Endothelial cell (in vitro differentiated cells): ENCODE results near the gene COL5A1. TPM values are rescaled to one million over a fixed set of nuclear protein-coding genes. Genes with fewer than 3 reads are reported as not detected.

Source experiments
- DNase-seq: peaks from one replicate; pipeline ENCODE4 v3.0.0; 2021; ENCODE audit warnings: low spot score
- H3K27ac Mint-ChIP-seq: one replicate; pipeline ENCODE4 v1.8.0; 2021; ENCODE audit warnings: mixed read lengths, inconsistent platforms; ENCODE audit not compliant: unreplicated experiment
- H3K27me3 Mint-ChIP-seq: one replicate; pipeline ENCODE4 v1.8.0; 2021; ENCODE audit warnings: mild to moderate bottlenecking, moderate library complexity, mixed read lengths, inconsistent platforms; ENCODE audit not compliant: unreplicated experiment
- H3K36me3 Mint-ChIP-seq: one replicate; pipeline ENCODE4 v1.8.0; 2021; ENCODE audit warnings: mild to moderate bottlenecking, low read depth, mixed read lengths, inconsistent platforms; ENCODE audit not compliant: unreplicated experiment
- H3K4me1 Mint-ChIP-seq: one replicate; pipeline ENCODE4 v1.8.0; 2021; ENCODE audit warnings: mild to moderate bottlenecking, mixed read lengths, inconsistent platforms; ENCODE audit not compliant: unreplicated experiment
- H3K4me3 Mint-ChIP-seq: one replicate; pipeline ENCODE4 v1.8.0; 2021; ENCODE audit warnings: mild to moderate bottlenecking, mixed read lengths, inconsistent platforms; ENCODE audit not compliant: unreplicated experiment
- H3K9me3 Mint-ChIP-seq: one replicate; pipeline ENCODE4 v1.8.0; 2021; ENCODE audit warnings: mixed read lengths, inconsistent platforms; ENCODE audit not compliant: unreplicated experiment
- CTCF ChIP-seq: fragments of 200-600 bp; sonication (generic); IDR thresholded peaks from one replicate; pipeline ENCODE4 v1.5.0; 2021; ENCODE audit warnings: antibody characterized with exemption; ENCODE audit not compliant: unreplicated experiment
- total RNA-seq: library from RNA; stranded (reverse); fragmentation: NEBNext Ultra II Directional; extraction: Animal tissue kit (Norgen Biotek cat#: 25700); gene quantifications from one replicate; pipeline ENCODE4 v1.2.1, GENCODE V29; 2021; ENCODE audit not compliant: unreplicated experiment

COL5A1 gene
- total RNA-seq, 1 donor from 2014 or later, result 24.3 TPM

GRCh38 chr9:134692573-134692860 lies 50.9 kb downstream of the COL5A1 start:
- H3K9me3 Mint-ChIP-seq, result no peaks in the 10 kb centered on the region

GRCh38 chr9:134693011-134693410 lies 51.4 kb downstream of the COL5A1 start:
- TF ChIP-seq CTCF, result no peak
- Mint-ChIP-seq H3K4me1 (peaks cover 3% of the 10 kb centered on the region), H3K4me3 (no peak overlapping the region), H3K36me3 (no peaks in the 10 kb centered on the region), H3K27ac (no peak overlapping the region), H3K9me3 (no peaks in the 10 kb centered on the region), H3K27me3 (peaks cover 3% of the 10 kb centered on the region)
- no peak for DNase-seq

More at GRCh38 chr9:134692573-134692860, 50.9 kb downstream of the COL5A1 start:
- DNase-seq, result no peak
- Mint-ChIP-seq H3K27me3 (peaks cover 3% of the 10 kb centered on the region), H3K36me3 (no peaks in the 10 kb centered on the region), H3K4me3 (peak overlapping the region; percentile 21), H3K4me1 (peaks cover 3% of the 10 kb centered on the region), H3K27ac (no peak overlapping the region)
- no peak for TF ChIP-seq CTCF

GRCh38 chr9:134693641-134694367 lies 52.2 kb downstream of the COL5A1 start:
- H3K27me3 Mint-ChIP-seq, result peaks cover 3% of the 10 kb centered on the region
- no peak overlapping the region for H3K27ac Mint-ChIP-seq
- no peak for DNase-seq

GRCh38 chr9:134694368-134694665 lies 52.7 kb downstream of the COL5A1 start:
- Mint-ChIP-seq H3K4me1 (peaks cover 3% of the 10 kb centered on the region), H3K4me3 (no peak overlapping the region), H3K36me3 (no peaks in the 10 kb centered on the region), H3K27ac (no peak overlapping the region), H3K27me3 (peaks cover 3% of the 10 kb centered on the region), H3K9me3 (no peaks in the 10 kb centered on the region)
- TF ChIP-seq CTCF, result no peak
- no peak for DNase-seq

More at GRCh38 chr9:134693641-134694367, 52.2 kb downstream of the COL5A1 start:
- no peak for TF ChIP-seq CTCF
- no peaks in the 10 kb centered on the region for H3K9me3 Mint-ChIP-seq
- H3K4me3 Mint-ChIP-seq, result no peak overlapping the region
- no peaks in the 10 kb centered on the region for H3K36me3 Mint-ChIP-seq
- H3K4me1 Mint-ChIP-seq, result peaks cover 3% of the 10 kb centered on the region

GRCh38 chr9:134694714-134695113 lies 53.1 kb downstream of the COL5A1 start:
- Mint-ChIP-seq H3K27me3 (peaks cover 3% of the 10 kb centered on the region), H3K4me1 (peaks cover 3% of the 10 kb centered on the region), H3K4me3 (no peak overlapping the region), H3K9me3 (no peaks in the 10 kb centered on the region), H3K36me3 (no peaks in the 10 kb centered on the region), H3K27ac (no peak overlapping the region)
- TF ChIP-seq CTCF, result no peak
- no peak for DNase-seq
